Kidney glomerular epithelial cell (primary cell): ENCODE results near the gene SH3RF2.
A peak's percentile ranks its signal among the peaks of the same experiment; 100 is the strongest.

ENCODE experiments used
- DNase-seq: peaks from one replicate; lab custom pipeline; 2025; lab: John Stamatoyannopoulos, UW

SH3RF2 gene

DNA sequence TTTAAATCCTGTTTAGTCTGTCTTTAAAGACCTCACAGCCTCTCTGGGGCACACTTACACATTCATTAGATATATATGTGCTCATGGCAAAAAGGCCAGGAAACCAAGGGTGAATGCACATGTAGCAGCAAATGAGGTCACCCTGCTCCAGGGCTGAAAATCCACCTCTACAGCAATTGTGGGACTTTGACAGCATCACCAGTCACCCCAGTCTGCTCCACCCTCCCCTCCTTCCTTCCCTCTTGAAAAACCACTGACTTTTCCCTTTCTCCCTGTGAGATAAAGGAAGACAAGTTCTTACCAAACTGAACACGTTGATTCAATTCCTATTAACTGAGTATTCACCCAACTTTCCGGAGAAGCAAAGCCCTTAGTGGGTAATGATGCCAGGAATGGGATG lies 15.2 kb upstream of the SH3RF2 start:
- DNase-seq = no peak

DNA sequence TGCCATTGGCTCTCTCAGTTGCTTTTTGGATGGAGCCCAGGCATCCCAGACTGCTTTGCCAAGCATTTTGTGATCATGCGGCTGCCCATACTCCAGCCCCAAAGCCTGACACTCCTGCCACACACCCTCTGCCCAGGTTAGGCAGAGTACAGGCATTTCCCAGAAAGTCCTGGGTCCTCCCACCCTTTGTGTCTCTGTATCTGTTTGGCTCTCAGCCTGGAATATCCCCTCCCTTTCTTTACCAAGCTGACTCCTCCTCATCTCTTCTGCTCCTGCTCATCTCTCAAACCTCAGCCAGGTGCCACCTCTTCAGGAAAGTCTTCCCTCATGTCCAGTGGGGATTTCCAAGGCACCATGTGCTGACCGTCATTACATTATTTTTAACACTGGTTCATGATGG lies 14.3 kb upstream of the SH3RF2 start:
- DNase-seq = no peak

DNA sequence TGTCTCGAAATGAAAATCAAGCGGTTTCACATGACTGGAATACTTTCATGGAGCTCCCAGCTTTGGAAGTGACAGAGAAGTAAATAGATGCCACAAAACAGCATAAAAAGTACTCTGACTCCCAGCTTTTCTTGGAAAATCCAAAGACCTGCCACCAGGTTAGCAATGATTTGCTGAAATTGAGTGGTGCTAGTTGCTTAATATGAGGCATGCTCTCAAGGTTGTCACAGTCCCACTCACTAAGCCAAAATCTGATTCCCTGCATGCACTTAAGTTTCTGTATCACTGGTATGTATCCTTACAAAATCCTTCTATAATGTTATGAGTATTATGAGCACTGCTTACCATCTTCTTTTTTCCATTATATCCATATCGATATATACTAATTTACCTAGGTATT lies 13.0 kb upstream of the SH3RF2 start:
- no peak for DNase-seq

DNA sequence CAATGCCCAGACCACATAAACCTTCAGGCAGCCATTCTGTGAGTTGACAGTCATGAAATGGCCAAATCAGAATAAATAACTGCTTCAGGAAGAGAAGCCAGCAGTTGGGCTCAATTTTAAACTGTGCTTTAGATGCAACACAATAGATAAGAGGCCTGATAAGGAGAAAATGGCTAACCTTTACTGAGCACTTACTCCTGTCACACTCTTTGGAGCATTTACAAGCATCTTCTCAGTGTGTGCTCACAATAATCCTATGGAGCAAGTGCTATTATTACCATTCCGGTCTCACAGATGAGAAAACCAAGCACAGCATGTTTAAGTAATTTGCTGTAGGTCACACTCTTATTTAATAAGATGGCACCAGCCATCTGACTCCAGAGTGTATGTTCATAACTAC lies 11.5 kb upstream of the SH3RF2 start:
- no peak for DNase-seq

DNA sequence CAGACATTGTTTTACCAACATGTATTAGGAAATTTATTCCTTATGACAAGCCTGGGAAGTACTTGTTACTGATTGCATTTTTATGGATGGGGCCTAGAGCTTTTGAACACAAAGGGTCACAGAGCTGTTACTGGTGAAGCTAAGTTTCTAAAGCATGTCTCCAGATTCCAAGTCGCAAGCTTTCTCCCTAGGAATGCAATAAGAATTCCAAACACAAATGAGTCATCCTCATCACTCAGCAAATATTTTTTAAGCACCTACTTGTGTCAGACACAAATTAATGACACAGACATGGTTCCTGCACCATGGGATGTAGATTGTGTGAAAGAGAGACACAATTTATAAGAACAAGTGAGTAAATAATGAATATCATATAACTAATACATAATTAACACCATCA lies 11.0 kb upstream of the SH3RF2 start:
- DNase-seq = peak; percentile 95

DNA sequence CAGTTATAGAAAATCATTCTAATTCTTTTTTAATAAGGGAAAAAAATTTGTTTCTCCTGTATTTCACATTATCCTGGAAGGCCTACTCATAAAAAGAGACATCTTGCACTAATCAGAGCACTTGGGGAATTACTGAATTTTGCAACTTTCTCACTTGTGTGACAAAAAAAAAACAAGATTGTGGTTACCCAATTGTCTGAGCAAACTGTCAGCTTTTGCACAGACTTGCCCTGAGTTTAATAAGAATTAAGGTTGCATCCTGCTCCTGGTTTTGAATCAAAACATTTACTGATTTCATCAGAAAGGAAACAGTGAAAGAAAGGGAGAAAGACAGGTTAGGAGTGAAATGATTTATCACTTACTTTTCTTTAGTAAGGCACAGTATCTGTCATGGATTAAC lies 10.6 kb upstream of the SH3RF2 start:
- DNase-seq = peak; percentile 43

DNA sequence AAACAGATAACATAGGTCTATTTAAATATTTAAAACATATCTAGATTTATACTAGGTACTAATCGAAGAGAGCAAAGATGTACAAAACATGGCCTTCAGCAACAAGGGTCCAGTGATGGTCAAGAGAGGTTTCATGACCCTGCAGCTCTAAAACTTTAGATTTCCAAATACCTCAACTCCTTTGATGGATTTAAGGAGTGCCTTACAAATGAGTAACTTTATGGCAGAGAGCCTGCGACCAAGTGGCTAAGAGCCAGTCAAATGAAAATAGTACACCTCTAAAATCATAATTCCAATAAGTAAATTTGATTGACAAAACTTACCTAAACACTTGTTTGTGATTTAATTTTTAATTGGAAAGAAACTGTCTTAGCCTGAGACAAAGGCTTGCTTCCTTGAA lies 4.7 kb upstream of the SH3RF2 start:
- no peak for DNase-seq

DNA sequence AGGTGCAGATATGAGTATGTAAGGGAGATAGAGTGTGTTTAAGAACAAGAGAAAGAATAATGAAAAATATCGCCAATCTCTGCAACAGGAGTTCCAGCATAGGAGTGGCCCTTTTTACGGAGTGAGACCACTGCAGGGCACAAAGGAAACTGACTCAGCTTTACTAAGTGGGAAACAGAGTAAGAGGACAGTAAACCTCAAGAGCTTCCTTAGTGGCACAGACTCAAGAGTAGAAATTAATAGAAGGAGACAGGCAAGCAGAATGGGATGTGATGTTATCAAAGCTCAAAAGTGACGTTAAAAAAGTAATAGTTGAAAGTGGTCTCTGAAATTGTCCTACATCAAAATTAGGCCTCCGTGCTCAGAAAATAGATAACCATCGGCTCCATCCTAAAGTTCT lies 2.1 kb upstream of the SH3RF2 start:
- no peak for DNase-seq

DNA sequence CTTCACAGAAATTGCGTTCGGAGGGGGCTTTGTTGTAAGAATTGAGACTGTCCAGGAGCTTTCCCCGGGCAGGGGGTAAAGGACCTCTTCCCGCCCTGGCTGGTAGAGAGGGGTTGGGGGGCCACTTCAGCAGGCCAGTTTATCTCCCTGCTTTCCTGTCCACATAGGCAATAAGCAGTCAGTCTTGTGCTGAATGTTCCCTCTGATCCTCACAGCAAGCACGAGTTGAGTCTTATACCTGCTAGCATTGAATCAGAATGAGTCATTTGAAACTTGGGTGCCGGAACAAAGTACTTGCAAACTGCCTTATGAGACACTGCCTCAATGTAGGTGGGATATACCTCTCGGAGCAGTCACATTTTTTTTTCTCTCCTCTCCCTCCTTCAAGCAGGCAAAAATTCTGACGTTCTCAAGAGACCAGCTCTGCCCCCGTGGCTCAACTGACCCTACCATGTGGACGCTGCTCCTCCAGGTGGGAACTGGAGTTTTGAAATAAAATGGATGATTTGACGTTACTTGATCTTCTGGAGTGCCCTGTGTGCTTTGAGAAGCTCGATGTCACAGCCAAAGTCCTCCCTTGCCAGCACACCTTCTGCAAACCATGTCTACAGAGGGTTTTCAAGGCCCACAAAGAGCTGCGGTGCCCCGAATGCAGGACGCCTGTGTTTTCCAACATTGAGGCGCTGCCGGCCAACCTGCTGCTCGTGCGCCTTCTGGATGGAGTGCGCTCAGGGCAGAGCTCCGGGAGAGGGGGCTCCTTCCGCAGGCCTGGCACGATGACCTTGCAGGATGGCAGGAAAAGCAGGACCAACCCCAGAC lies 1.3 kb downstream of the SH3RF2 start:
- DNase-seq = peak; percentile 89

DNA sequence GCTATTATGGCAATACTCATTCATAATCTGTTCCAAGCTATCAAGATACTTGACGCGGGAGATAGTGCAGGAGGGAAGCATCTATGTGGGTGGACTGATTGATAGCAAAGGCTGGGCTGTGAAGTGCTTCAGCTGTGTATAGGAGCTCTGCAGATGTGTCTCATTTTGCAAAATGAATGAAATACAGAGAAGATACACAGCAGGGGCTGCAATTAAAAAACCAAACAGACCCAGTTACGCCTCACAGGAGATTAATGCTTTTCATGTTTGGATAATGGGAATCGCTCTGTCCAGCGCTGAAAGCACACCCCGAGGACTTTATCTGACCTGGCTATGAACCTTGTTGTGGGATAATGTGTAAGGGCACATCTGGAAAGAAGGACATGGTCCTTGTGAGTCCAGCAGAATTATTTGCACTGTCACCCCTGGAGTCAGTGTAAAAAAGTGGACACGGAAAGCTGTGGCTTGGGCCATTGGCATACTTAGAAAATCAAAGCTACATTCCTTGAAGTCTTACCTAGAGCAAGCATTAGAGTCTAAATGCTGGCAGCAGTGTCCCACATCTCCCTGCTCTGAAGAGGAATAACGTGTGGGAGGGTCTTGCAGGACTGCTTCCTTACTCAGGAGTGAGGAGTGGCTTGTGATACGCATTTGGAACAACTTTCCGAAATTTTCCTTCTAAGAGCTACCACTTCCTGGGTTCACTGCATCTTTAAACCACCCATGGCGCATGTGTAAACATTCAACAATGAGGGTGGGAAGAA lies 2.6 kb downstream of the SH3RF2 start:
- peak; percentile 61 for DNase-seq

DNA sequence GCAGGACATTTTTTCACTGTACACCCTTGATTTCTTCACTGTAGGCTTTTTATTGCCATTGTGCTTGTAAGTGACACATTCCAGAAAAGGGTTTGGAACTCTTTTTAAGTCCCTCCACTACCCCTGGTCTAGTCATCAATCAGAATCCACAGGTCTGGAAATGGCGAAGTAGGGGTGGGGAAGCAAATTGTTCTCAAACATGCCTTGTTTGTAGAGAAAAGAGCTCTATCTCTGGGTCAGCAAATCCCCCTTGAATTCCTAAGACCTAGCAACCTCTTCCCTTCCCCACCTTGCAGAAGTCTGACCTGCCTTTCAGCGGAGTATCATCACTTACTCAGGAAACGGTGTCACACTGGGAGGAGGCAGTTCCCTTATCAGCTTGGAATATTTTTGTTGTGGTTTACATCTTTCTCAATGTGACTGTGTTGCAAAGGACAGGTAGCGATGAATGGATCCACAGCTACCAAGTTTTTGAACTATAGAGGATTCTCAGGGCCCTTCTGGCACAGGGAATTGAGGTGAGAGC lies 3.2 kb downstream of the SH3RF2 start:
- DNase-seq = no peak

DNA sequence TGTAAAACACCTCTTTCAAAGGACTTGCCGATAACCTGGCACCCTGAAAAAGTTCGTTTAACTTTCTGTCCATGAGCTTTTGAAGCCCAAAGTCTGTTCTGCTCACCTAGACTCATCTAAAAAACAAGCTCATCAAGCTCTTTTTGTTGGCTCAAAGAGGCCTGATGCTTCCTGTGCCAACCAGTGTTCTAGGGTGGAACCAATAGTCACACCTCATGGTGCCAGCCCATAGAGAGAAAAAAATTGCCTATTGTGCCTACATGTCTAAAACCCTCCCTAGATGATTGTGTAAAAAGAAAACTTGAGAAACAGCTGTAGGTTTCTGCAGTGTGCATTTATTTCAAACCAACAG lies 4.7 kb downstream of the SH3RF2 start:
- DNase-seq = no peak

DNA sequence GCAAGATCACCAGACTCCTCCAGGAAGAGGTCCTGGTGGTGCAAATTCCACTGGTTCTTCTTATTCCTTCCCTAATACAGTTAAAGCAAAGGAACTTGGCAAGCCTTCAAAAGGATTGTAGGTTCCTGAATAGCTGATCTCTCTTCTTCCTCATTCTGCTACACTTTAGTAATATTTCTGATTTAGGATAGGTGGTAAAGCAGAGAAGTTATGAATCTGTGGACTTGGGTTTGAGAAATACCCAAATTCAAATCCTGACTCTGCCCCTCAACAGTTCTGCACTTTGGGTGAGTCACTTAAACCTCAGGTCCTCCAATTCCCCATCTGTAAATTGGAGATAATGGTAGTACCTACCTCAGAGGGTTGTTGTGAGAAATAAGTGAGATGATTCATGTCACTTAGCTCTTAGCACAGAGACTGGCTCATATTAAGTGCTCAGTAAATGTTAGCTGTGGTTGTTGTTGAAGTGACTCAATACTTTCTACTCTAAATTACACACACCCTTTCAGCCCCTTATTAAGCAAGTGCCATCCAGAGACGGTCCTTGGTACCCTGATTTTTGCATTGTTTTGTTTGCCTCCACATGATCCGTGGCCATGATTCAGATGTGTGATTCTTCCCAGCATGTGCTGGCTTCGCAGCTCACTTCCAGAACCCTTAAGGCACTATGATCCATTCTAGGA lies 5.2 kb downstream of the SH3RF2 start:
- peak; percentile 32 for DNase-seq

DNA sequence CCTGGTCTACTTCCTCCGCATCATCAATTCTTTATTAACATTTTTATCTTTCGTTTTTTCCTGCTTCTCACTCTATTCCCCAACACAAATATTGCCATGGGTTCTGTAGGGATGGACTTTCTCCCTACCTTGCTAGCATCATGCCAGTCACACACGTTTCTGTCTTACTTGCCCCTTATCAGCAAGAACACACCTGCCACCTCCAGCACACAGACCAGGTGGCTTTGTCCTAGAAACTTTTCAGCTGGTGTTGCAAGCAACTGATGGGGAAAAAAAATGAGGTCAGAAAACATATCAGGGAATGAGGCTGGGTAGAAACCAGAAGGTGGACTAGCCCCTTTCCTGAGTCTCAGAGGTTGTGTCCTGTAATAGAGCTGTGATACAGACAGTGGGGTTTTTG lies 5.8 kb downstream of the SH3RF2 start:
- DNase-seq = no peak

DNA sequence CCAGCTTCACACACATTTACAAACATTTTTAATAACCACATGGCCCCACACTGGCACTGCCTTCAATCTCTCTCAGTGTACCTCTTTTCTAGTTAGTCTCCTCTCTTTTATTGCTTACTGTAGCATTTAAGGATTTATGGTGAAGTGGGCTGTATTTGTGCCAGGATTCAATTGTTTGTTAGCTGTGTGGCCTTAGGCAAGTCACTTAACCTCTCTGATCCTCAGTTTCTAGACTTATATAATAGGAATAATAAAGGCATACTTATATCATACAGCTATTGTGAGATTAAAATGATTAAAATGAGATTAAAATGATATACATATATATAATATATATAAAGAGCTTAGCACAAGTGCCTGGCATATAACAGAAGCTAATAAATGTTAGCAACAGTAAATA lies 6.4 kb downstream of the SH3RF2 start:
- no peak for DNase-seq

DNA sequence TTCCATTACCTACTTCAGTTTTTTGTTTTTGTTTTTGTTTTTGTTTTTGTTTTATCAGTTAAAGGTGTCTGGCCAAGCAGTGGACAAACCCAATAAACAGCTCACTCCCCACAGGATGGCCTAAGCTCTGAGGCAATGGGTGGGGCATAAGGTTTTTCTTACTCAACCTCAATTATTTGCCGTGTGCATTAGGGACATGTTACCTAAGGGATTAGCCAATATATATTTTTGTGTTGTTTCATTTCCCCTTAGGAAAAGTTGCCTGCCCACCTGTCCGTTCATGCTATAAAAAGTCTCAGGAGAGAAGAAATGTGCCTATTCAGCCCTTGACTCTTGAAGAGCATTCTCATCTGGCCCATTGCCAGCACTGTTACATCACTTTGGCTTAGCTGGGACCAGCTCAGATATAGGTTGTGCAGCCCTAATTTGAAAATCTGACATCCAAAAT lies 7.3 kb downstream of the SH3RF2 start:
- DNase-seq = peak; percentile 44

DNA sequence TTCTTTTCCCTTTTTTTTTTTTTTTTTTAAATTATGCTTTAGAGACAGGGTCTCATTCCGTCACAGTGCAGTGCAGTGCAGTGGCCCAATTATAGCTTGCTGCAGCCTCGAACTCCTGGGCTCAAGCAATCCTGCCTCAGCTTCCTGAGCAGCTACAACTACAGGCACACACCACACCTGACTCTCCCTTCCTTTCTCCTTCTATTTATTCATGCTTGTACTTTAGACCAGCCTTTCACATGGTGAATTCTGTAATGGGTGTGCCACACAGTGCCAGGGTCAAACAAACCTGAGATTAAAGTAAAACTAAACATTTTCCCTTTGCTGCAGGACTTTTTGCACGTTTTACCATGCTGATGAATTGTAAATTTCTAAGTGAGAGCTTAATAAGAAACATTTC lies 8.0 kb downstream of the SH3RF2 start:
- DNase-seq = no peak

DNA sequence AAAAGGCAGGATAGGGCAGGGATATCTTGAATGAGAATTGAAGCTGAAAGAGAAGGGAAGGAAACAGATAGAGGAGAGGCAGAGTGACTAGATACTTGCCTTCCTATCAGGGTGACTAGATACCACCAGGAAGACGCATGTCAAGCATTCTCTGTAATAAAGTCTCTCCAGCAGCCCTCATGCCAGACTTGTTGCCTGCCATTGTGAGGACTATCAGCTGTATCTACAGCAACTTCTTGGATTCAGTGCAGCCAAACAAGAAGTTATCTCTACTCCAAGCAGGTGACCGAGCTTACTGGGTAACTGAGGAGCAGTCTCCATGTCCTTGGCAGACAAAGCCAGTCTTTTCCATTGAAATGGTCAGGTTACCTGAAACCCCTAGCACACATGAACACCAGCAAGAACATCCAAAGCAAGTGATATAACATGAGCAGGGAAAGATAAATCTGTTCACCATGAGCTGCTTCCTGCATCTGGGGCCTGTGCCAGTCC lies 9.3 kb downstream of the SH3RF2 start:
- peak; percentile 38 for DNase-seq

DNA sequence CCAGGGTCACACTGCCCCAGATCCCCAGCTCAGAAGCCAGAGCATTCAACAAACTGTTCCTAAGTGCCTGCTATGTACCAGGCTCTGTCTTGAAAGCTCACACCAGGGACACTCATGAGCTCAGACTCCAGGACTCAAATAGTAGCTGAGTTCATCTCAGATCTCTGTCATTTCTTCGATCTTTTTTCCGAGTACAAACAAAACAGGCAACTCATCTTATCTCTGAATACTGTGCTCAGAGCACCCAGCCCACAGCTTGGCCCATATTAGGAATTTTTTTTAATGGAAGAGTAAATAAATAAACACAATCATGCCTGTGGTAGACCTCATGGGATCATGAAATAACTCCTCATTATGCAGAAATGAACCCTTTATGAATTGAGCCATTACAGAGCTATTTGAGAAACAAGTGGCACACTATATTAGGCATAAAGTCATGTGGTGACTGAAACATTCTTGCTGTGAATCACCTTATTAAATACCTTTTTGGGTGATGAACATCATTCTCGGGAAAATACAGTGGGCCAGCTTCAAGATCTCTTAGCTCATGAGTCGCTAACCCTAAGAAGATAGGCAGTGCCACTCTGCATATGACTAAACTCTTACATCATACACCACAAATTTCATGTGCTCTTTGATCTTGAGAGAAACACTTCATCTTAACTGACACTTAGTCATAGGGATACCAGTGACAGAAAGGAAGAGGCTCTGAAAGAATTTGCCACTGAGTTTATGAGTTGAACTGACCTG lies 9.9 kb downstream of the SH3RF2 start:
- DNase-seq = peak; percentile 97

DNA sequence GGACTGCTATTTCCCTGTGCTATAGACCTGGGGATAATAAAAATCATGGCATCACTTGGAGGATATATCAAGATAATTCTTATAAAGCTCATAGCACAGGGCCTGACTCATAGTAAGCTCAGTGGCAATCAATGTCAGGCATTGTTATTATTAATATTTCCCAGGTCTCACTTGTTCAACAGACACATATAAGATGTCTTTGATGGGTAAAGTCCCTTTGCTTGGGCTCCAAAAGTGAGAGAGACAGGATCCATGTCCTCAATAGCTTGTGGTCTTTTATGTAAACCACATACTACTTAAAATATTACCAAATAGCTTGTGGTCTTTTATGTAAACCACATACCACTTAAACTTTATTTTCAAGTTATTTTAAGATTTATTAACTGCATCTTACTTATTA lies 11.2 kb downstream of the SH3RF2 start:
- DNase-seq = no peak

DNA sequence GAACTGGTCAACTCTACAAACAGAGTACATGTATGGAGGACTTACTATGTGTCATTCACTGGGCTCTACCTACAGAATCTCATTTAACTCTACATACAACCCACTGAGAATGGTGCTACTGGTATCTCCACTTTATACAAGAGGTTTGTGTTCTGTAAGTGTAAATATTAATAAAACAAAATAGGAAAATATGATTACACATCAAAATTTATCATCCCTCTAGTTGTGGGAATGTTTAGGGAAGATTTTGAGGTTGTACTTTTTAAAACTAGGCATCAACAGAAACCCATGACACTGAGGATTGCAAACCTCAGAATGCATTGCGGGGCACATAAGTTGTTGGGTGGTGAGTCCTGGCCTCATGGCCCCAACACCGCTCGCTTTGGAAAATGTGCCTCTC lies 11.7 kb downstream of the SH3RF2 start:
- no peak for DNase-seq

DNA sequence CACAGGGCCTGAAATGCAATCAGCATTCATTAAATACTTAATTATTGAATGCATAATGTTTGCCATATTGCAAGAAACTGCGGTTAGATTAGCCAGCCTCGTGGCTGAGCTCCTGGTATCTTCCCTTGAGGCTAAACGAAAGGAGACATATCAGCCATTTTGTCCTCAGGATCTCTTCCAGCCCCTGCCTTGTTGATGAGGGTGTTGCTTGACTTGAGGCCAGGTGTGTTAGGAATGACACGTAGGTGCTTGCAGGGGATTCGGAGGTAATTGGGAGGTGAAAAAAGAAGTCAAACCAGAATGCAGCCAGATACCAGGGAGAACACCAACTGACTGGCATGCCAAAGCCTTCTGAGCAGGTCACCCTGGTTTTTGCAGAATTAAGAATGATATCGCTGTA lies 12.5 kb downstream of the SH3RF2 start:
- DNase-seq = no peak
